AG09319 (cell line): ENCODE data around the gene ATP5PB.

ENCODE experiments used
- DNase-seq: peaks from one replicate; pipeline ENCODE4 v3.0.0-alpha.2; 2010; ENCODE audit warnings: low read depth; ENCODE audit errors: extremely low read depth
- CTCF ChIP-seq: IDR thresholded peaks from 2 replicates; pipeline ENCODE4 v1.5.1; 2011; ENCODE audit warnings: low read depth, mild to moderate bottlenecking, inconsistent platforms, low read length, moderate library complexity

The ATP5PB gene

GRCh38 chr1:111506561-111506960, 57.3 kb downstream of the ATP5PB start:
- TF ChIP-seq CTCF, result no peak

GRCh38 chr1:111507411-111508201, 58.3 kb downstream of the ATP5PB start:
- peak; percentile 30 for TF ChIP-seq CTCF
- no peak for DNase-seq

More at GRCh38 chr1:111506561-111506960, 57.3 kb downstream of the ATP5PB start:
- DNase-seq, result no peak

- no peak for TF ChIP-seq CTCF
- no peak for DNase-seq
Measured at GRCh38 chr1:111509997-111510375, 60.7 kb downstream of the ATP5PB start.

GRCh38 chr1:111511370-111511769, 62.1 kb downstream of the ATP5PB start:
- DNase-seq, result no peak
- TF ChIP-seq CTCF, result no peak
